Stimulated activated CD8-positive, alpha-beta memory T cell treated with anti-CD3 and anti-CD28 coated beads, Interleukin-7, amount 100 ng/mL, for 1 hour (primary cell): Measurements from ENCODE around the gene RNASE7.

Source experiments
- DNase-seq, 2 donors: peaks; one replicate each; pipeline ENCODE4 v3.0.0-alpha.2; 2020; ENCODE audit warnings: low read depth in 2 of 2

RNASE7 gene

GRCh38 chr14:21043387-21043973, 1.3 kb downstream of the RNASE7 start:
- DNase-seq = no peak

- DNase-seq = no peak
Observed at GRCh38 chr14:21043974-21044618, 1.9 kb downstream of the RNASE7 start.

DNA sequence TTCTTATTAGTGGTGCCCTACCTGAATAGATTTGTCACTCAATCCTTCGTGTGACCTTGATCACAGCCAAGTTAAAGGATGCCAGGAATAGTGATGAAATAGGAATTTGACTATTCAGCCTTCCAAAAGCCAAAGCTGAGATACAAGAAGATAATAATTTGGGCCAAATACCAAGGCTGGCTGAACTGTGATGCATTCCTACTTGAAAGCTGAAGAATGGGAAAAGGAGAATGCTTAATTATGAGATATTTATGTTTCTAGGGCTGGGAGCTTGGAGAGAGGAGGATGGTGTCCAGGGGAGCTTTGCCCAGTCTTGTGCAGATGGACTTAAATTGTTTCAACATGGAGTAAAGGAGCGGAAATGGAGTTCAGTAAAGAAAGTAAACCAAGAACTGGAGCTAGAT, 5.2 kb downstream of the RNASE7 start:
- no peak for DNase-seq

DNA sequence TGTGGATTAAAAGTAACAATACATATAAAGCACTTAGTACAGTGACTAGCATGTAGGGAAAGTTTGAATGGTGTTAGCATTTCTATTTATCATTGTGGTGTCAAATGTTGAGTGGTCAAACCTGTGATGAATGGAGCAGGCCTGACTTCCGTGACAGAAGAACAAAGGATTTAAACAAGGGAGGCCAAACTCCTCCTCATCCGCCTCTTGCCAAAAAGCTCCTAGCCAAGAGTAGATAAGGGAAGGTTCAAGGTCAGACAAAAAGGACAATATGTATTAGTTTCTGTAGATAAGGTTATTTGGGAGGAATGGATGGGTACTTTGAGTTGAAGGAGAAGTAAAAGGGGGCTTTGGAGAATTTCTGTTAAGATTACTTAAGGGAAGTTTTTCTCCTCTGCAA, 6.5 kb downstream of the RNASE7 start:
- DNase-seq = no peak

GRCh38 chr14:21049271-21049673, 7.1 kb downstream of the RNASE7 start:
- no peak for DNase-seq

DNA sequence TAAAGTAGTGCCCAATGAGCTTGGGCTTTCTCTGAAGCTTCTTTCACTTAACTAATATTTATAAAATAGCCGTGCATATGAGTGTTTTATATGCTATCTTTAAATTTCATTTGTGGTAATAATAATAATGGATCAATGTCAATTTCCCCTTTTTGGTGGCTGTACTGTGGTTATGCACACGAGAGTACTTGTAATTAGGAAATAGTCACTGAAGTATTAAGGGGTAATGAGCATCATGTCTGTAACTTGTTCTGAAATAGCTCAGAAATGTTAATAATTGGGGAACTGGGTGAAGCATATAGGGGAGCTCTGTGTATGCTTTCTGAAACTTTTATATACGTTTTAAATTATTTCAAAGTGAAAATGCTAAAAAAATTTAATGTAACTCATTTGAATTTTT, 8.4 kb downstream of the RNASE7 start:
- no peak for DNase-seq

DNA sequence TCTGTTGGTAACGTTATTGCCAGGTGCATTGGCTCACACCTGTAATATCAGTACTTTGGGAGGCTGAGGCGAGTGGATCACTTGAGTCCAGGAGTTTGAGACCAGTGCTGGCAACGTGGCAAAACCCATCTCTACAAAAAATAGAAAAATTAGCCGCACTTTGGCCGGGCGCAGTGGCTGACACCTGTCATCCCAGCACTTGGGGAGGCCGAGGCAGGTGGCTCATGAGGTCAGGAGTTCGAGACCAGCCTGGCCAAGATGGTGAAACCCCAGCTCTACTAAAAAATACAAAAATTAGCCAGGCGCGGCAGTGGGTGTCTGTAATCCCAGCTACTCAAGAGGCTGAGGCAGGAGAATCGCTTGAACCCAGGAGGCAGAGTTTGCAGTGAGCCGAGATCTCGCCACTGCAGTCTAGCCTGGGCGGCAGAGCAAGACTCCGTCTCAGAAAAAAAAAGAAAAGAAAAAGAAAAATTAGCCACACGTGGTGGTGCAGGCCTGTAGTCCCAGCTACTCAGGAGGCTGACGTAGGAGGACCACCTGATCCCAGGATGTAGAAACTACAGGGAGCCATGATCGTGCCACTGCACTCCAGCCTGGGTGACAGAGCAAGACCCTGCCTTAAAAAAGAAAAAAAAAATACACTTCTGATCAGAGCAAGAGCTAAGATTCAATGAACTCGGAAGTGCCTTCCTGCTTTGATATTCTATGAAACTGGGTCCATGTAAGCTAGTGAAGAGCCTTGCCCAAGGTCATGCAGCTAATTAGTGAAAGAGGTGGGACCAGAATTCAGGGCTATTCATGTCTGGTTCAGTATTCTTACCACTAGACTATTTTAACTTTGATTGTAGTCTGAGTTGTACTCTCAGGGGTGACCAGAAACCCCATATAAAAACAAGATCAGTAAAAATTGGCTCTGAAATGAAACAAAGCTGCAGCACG, 11.3 kb downstream of the RNASE7 start:
- DNase-seq = no peak

DNA sequence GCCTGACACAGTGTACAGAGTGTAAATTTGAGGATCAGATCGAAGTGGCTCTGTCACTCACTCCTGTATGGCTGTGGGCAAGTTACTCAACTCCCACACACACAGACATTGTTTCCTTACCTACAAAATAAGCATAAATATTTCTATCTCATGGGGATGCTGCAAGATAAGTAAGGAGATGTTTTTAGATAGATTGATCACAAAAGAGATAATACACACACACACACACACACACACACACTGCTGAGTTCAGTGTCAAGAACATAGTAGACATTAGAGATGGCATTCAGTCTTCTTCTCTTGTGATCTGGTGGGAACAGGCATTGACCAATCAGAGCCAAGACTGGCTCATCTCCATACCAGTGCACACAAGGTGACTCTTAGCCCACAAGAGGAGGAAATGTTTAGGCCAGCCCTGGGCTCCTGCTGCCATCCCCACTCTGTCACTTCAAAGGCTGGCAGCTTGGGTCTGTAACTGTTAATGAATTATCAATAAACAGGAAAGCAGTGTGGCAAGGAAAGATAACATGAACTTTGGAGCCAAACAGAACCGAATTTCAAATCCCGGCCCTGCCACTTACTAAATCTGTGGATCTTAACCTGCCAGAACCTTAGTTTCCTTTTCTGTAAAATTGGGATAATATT, 12.1 kb downstream of the RNASE7 start:
- no peak for DNase-seq

- DNase-seq = no peak
Observed at GRCh38 chr14:21054768-21055145, 12.6 kb downstream of the RNASE7 start.

DNA sequence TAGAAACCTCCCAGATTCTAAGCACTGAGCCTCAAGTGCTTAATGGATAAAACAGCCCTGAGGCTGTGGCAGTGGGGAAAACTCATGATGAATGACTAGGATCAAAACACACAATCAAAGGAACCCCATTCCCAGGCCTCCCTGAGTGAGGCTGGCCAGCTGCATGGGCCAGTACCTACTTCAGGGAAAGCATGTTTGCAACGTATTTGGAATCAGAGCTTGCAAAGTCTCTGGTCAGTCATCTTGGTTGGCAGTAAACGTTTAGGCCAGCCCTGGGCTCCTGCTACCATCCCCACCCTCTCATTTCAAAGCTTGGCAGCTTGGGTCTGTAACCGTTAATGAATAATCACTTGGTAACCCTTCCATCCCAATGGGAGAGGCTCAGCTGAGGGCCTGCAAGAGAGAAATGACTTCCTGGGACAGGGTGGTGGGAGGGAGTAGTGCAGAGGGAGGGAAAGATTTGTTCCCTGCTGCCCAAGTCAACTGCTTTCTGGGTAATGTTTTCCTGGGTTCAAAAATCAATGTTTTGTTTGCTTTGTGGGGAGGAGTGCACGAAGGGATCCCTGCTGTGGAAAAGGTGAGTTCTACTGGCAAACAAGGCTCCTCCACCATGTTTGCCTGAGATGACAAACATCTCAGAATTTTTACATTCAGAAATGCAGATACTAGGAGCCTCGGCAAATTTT, 13.4 kb downstream of the RNASE7 start:
- DNase-seq = no peak

DNA sequence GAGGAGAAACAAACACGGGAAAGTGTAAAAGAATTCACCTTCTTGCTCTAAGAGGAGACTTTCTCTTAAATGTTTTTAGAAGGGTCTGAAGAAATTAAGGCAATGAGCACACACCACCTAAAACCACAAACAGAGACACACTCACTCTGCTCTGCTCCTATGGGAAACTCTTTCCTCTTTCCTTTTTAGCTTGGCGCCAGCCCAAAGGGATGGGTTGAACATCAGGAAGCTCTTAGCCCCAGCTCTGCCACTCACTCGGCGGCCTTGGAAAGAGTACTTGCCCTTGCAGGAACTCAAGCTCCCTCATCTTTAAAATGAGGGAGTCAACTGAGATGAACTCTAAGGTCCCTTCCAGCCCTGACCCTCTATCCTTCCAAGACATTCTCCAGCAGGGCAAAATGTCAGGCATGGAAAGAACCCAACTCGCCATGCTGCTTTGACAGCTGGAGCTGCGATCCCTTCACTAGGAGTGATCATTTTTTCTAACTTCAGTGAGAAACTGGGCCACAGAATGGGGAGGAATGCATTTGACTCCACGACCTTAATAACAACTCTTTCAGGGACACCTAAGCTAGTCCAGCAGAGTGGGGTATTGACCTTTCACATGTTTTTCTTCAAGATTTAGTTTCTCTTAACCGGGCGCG, 14.5 kb downstream of the RNASE7 start:
- no peak for DNase-seq

DNA sequence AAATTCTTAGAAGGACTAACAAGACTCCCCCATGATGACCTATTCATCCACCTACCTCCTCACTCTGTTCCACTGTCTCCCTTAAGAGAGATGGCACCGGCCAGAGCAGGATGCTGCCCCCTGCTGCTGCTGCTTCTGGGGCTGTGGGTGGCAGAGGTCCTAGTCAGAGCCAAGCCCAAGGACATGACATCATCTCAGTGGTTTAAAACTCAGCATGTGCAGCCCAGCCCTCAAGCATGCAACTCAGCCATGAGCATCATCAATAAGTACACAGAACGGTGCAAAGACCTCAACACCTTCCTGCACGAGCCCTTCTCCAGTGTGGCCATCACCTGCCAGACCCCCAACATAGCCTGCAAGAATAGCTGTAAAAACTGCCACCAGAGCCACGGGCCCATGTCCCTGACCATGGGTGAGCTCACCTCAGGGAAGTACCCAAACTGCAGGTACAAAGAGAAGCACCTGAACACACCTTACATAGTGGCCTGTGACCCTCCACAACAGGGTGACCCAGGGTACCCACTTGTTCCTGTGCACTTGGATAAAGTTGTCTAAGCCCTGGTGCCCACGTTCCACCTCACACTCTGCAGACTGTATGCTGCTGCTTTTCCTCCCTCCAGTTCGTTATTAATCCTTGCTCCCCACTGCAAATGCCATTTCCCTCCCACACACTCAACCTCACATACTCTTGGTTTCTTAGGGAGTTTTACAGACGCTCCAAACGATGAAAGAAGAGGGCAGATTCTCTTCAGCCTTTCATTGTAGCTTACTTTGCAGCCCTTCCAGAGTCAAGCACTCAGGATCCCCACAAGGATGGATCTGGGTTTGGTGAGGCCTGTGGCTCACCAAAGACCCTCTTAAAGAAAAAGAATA, 15.9 kb downstream of the RNASE7 start, which contains the start of gene RNASE8:
Gene RNASE8, plus strand, starts transcription at position 20 of the 873 bp plus-strand sequence. Its CDS starts 71 bp downstream, at position 91.
- no peak for DNase-seq

GRCh38 chr14:21058903-21059302, 16.7 kb downstream of the RNASE7 start:
- no peak for DNase-seq

DNA sequence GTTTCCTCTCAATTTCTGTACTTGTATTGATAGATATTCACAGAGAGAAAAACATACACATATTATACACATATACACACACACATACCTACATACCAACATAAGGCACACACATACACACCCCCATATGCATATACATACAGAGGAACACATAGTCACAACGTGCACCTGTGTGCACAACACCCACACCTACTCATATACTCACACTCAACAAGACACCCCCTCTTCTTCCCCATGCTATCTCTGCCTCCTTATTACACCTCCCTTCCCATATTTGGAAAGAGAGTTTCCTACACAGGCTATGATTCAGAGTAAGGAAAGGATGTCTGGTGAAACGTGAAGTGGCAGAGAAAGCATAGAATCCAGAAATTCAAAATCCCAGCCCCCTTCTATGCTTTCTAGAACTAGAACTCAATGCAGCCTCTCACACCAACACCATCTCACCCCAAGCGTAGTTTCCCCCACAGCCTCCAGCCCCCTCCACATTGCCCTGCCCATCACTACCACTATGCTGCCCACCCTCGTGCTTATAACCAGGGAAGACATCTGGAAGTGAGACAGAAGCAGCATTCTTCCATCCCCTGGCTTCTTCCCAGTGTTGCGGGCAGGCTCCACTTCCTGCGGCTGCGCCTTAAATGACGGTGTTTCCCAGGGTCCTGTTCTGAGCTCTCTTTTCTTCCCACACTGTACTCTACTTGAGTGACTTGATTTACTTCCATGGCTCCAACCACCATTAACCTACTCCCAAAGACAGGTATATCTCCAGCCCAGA, 17.9 kb downstream of the RNASE7 start:
- no peak for DNase-seq

GRCh38 chr14:21060614-21061346, 18.6 kb downstream of the RNASE7 start:
- no peak for DNase-seq

- DNase-seq = no peak
Observed at GRCh38 chr14:21061347-21061668, 19.1 kb downstream of the RNASE7 start.

DNA sequence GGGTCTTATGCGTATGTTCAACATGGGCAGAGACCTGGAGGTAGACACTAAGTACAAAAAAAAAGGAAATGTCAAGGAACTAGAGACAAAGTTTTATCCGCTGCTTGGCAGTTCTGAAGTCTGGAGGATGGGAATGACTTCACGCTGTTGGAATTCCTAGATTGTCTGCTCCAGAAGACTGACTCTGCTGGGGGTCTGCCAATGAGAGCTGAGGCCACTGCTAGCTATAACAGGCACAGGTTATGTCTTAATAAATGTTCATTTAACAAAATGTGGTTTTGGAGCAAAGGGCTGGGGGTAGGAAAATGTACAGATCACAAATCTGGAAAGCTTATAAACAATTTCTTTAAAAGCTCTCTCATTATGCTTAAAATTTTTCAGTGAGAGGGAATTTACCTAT, 21.3 kb downstream of the RNASE7 start:
- DNase-seq = no peak

DNA sequence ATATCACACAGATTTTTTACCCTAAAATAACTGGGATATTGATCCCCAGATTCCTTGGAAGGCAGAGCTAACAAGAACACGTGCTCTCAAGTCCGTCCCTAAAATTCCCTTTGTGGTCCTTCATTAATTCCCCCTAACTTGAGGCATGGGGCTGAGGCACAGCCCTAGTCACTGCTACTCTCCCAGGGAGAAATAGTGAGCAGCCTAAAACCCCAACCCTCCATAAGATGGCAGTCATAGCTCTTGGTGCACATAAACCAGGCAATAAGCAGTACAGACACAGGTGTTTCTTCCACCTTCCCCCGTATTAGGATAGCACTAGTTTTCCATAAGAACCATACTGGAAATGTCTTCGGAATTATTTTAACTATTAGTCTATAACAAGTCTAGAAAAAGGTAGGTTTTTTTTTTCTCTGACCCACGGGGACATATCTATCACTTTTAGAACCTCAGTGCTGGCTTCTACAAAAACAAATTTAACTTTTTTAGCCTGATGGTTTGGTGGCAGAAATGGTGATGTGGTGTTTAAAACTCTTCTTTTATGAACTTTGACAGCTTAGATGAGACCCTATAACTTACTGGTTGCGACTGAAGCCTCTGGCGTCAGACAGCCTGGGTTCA, 24.8 kb downstream of the RNASE7 start:
- DNase-seq = no peak
